IMR-90 (cell line): ENCODE measurements around the gene RALGPS1. TPM values are rescaled to one million over a fixed set of nuclear protein-coding genes. Genes with fewer than 3 reads are reported as not detected.

Source experiments
- ATAC-seq: fragments of 200-7000 bp; cut with Tn5 transposase; 2 replicates; pipeline ENCODE4 v1.9.1; 2020; ENCODE audit warnings: low read depth, mild to moderate bottlenecking, moderate library complexity
- BruUV-seq: library from RNA; stranded (reverse); fragments of 400-500 nt; replicated peaks from 2 replicates; lab custom pipeline; 2021; lab: Mats Ljungman, UMichigan
- CTCF ChIA-PET: fragments of 300-600 bp; formaldehyde crosslinking; extraction: SDS; loops from one replicate; lab custom pipeline; 2021; ENCODE audit warnings: antibody characterized with exemption; lab: Yijun Ruan, JAX
- POLR2A ChIA-PET: fragments of 300-600 bp; sonication (Branson Sonifier 250); formaldehyde crosslinking; loops from one replicate; lab custom pipeline; 2022; ENCODE audit warnings: antibody characterized with exemption; ENCODE audit not compliant: unreplicated experiment; lab: Charles Lee
- DNase-seq: peaks from one replicate; pipeline ENCODE4 v3.0.0; 2013
- H2AFZ ChIP-seq: replicated peaks from 2 replicates; pipeline ENCODE3; 2013; ENCODE audit warnings: low read length, mild to moderate bottlenecking; ENCODE audit not compliant: poor library complexity
- H2AK5ac ChIP-seq: 2 replicates; pipeline ENCODE4 v1.6.1; 2013; ENCODE audit warnings: low read depth, low read length, inconsistent platforms
- H2AK9ac ChIP-seq: replicated peaks from 2 replicates; pipeline ENCODE3; 2013; ENCODE audit warnings: mild to moderate bottlenecking, low read depth, low read length, moderate library complexity; ENCODE audit not compliant: poor library complexity
- H2BK120ac ChIP-seq: 2 replicates; pipeline ENCODE4 v1.6.1; 2013; ENCODE audit warnings: low read depth, low read length, inconsistent platforms
- H2BK15ac ChIP-seq: 3 replicates; pipeline ENCODE4 v1.6.1; 2013; ENCODE audit warnings: low read depth, low read length, inconsistent platforms
- H2BK20ac ChIP-seq: 2 replicates; pipeline ENCODE4 v1.6.1; 2013; ENCODE audit warnings: low read depth, mild to moderate bottlenecking, inconsistent platforms, low read length, moderate library complexity
- H2BK5ac ChIP-seq: 2 replicates; pipeline ENCODE4 v1.6.1; 2013; ENCODE audit warnings: mild to moderate bottlenecking, low read depth, low read length, inconsistent platforms; ENCODE audit not compliant: poor library complexity, severe bottlenecking
- H3K14ac ChIP-seq: replicated peaks from 2 replicates; pipeline ENCODE4 v1.6.1; 2013; ENCODE audit warnings: low read depth, low read length, inconsistent platforms
- H3K18ac ChIP-seq: 2 replicates; pipeline ENCODE4 v1.6.1; 2013; ENCODE audit warnings: low read depth, low read length, control low read depth
- H3K23ac ChIP-seq: 2 replicates; pipeline ENCODE4 v1.6.1; 2013; ENCODE audit warnings: low read depth, low read length, inconsistent platforms
- H3K27ac ChIP-seq: 2 replicates; pipeline ENCODE4 v1.5.1; 2013; ENCODE audit warnings: mild to moderate bottlenecking, control low read depth, low read length; ENCODE audit not compliant: insufficient read depth
- H3K27me3 ChIP-seq: 2 replicates; pipeline ENCODE4 v1.6.1; 2013; ENCODE audit warnings: low read length; ENCODE audit not compliant: control insufficient read depth, insufficient read depth
- H3K36me3 ChIP-seq: 2 replicates; pipeline ENCODE4 v1.6.1; 2013; ENCODE audit warnings: low read length, mixed read lengths; ENCODE audit not compliant: control insufficient read depth, insufficient read depth
- H3K4ac ChIP-seq: 2 replicates; pipeline ENCODE4 v1.6.1; 2013; ENCODE audit warnings: low read depth, low read length, inconsistent platforms
- H3K4me1 ChIP-seq: 2 replicates; pipeline ENCODE4 v1.6.1; 2013; ENCODE audit warnings: low read length, mixed read lengths; ENCODE audit not compliant: control insufficient read depth, insufficient read depth
- H3K4me2 ChIP-seq: 2 replicates; pipeline ENCODE4 v1.6.1; 2013; ENCODE audit warnings: low read depth, mild to moderate bottlenecking, control low read depth, low read length, moderate library complexity
- H3K4me3 ChIP-seq: 2 replicates; pipeline ENCODE4 v1.5.1; 2013; ENCODE audit warnings: low read depth, mild to moderate bottlenecking, control low read depth, low read length, moderate library complexity; ENCODE audit not compliant: insufficient read depth
- H3K56ac ChIP-seq: 2 replicates; pipeline ENCODE4 v1.6.1; 2013; ENCODE audit warnings: low read length, inconsistent platforms; ENCODE audit not compliant: insufficient read depth; ENCODE audit errors: extremely low read depth
- H3K79me1 ChIP-seq, 2 experiments: 2 replicates each; pipeline ENCODE4 v1.6.1; 2013; ENCODE audit warnings: low read length in 2 of 2, inconsistent platforms in 1 of 2, low read depth in 1 of 2
- H3K9ac ChIP-seq: 2 replicates; pipeline ENCODE4 v1.6.1; 2013; ENCODE audit warnings: low read depth, low read length, control low read depth
- H3K9me1 ChIP-seq: 2 replicates; pipeline ENCODE4 v1.6.1; 2013; ENCODE audit warnings: low read length, inconsistent platforms; ENCODE audit not compliant: insufficient read depth
- H3K9me3 ChIP-seq: 2 replicates; pipeline ENCODE4 v1.6.1; 2013; ENCODE audit warnings: low read length; ENCODE audit not compliant: control insufficient read depth, insufficient read depth
- H4K20me1 ChIP-seq: 2 replicates; pipeline ENCODE4 v1.6.1; 2013; ENCODE audit warnings: low read length, inconsistent platforms; ENCODE audit not compliant: insufficient read depth
- H4K5ac ChIP-seq: 2 replicates; pipeline ENCODE4 v1.6.1; 2013; ENCODE audit warnings: mild to moderate bottlenecking, low read depth, low read length, control low read depth
- H4K8ac ChIP-seq, 2 experiments: 2 replicates each; pipeline ENCODE4 v1.6.1; 2013; ENCODE audit warnings: low read depth in 2 of 2, low read length in 2 of 2, control low read depth in 1 of 2, inconsistent platforms in 1 of 2
- H4K91ac ChIP-seq: 2 replicates; pipeline ENCODE4 v1.6.1; 2013; ENCODE audit warnings: low read depth, low read length, inconsistent platforms; ENCODE audit not compliant: insufficient read depth
- BHLHE40 ChIP-seq: fragments of 150-350 bp; IDR thresholded peaks from 2 replicates; pipeline ENCODE4 v1.6.1; 2016; ENCODE audit warnings: mild to moderate bottlenecking, low read depth, low read length
- CEBPB ChIP-seq: IDR thresholded peaks from 2 replicates; pipeline ENCODE4 v1.6.1; 2012; ENCODE audit warnings: low read depth, low read length, improper control_type of control experiment
- RAD21 ChIP-seq: IDR thresholded peaks from 2 replicates; pipeline ENCODE4 v1.6.1; 2012; ENCODE audit warnings: low read length, improper control_type of control experiment
- RCOR1 ChIP-seq: IDR thresholded peaks from 2 replicates; pipeline ENCODE4 v1.6.1; 2012; ENCODE audit warnings: mild to moderate bottlenecking, low read length, improper control_type of control experiment; ENCODE audit not compliant: insufficient replicate concordance
- SMC3 ChIP-seq: fragments of 150-350 bp; IDR thresholded peaks from 2 replicates; pipeline ENCODE4 v1.6.1; 2016; ENCODE audit warnings: low read depth, mild to moderate bottlenecking, antibody characterized with exemption, low read length, moderate library complexity
- USF2 ChIP-seq: fragments of 150-350 bp; IDR thresholded peaks from 2 replicates; pipeline ENCODE4 v1.6.1; 2017; ENCODE audit warnings: mild to moderate bottlenecking, antibody characterized with exemption, low read length, low read depth
- WGBS, 2 experiments: methylation state at CpG; one replicate each; pipeline versions ENCODE4 v1.1.5 to v1.1.7; 2013; ENCODE audit warnings: missing lambda C conversion rate in 2 of 2; ENCODE audit not compliant: insufficient read length in 1 of 2; ENCODE audit errors: extremely low coverage in 2 of 2; 5-methylcytosine and 5-hydroxymethylcytosine counted together
- dilution Hi-C: fragments of 300-500 bp; cut with HindIII; formaldehyde crosslinking; loops from one replicate; pipeline ENCODE4 v1.14.3; 2018; ENCODE audit warnings: low sequenced_read_pairs; ENCODE audit not compliant: unreplicated experiment
- in situ Hi-C: fragments of 300-500 bp; cut with MboI; formaldehyde crosslinking; loops from 3 replicates; pipeline ENCODE4 v1.14.3; 2019; ENCODE audit warnings: low sequenced_read_pairs, inconsistent platforms, mixed read lengths
- intact Hi-C: fragments of 100-400 bp; cut with micrococcal nuclease; formaldehyde crosslinking; loops from 2 replicates; pipeline ENCODE4 v1.10.0; 2022
- polyA plus RNA-seq, 3 experiments: library from polyadenylated mRNA; depleted of rRNA; stranded (reverse); fragments of >200 nt; gene quantifications; 2 replicates each; pipeline ENCODE4 v1.2.3, GENCODE V29; 2012; ENCODE audit warnings: low replicate concordance in 1 of 3
- total RNA-seq: library from RNA; depleted of rRNA; stranded (reverse); fragments of >200 nt; gene quantifications from 2 replicates; pipeline ENCODE4 v1.2.3, GENCODE V29; 2012

Gene RALGPS1
- total and polyA plus RNA-seq, 2 of the 4 experiments (the other 2 are of a cell fraction): 0.90 to 2.8 TPM

- no peak overlapping the region for H3K14ac ChIP-seq
- ChIA-PET POLR2A (no interaction called here), CTCF (no interaction called here)
- H3K27ac ChIP-seq: no peak overlapping the region
- H3K27me3 ChIP-seq: peaks cover 9% of the 10 kb centered on the region; the same call in 1 of the 2 replicates
- no peaks in the 10 kb centered on the region for H4K20me1 ChIP-seq
- no peak overlapping the region for H2AFZ ChIP-seq
- H2BK20ac ChIP-seq: no peak overlapping the region
- no peak overlapping the region for H2BK15ac ChIP-seq
- H2AK5ac ChIP-seq: no peak overlapping the region
- no peak overlapping the region for H3K9ac ChIP-seq
- DNase-seq (no peak), ATAC-seq (no peak)
- H3K4ac ChIP-seq: no peak overlapping the region
- H3K36me3 ChIP-seq: no peaks in the 10 kb centered on the region
- no peak overlapping the region for H4K5ac ChIP-seq
- H3K4me1 ChIP-seq: peaks cover 2% of the 10 kb centered on the region; the same call in 1 of the 2 replicates
- H4K8ac ChIP-seq: no peak overlapping the region
- H3K9me1 ChIP-seq: peaks cover 4% of the 10 kb centered on the region; the same call in 1 of the 2 replicates
- TF ChIP-seq RAD21 (no peak), USF2 (no peak), SMC3 (no peak), CEBPB (no peak), RCOR1 (no peak), BHLHE40 (no peak)
- no peak overlapping the region for H3K56ac ChIP-seq
- no peaks in the 10 kb centered on the region for H3K79me1 ChIP-seq
- H4K91ac ChIP-seq: no peak overlapping the region
- no TSS peak for BruUV-seq
- no peak overlapping the region for H3K23ac ChIP-seq
- H3K4me2 ChIP-seq: no peak overlapping the region
- no peaks in the 10 kb centered on the region for H3K9me3 ChIP-seq
- no peak overlapping the region for H2BK5ac ChIP-seq
- no peak overlapping the region for H2BK120ac ChIP-seq
- H2AK9ac ChIP-seq: no peak overlapping the region
- in situ Hi-C loops (no loop called here), dilution Hi-C loops (no loop called here), intact Hi-C loops (loop anchor here (10.0 kb wide), 1 partner anchor 718 kb away; no protein-coding TSS in a partner anchor)
- no CpG with 5 or more reads among the region's 3 CpGs for WGBS, 2 experiments
- H3K4me3 ChIP-seq: no peak overlapping the region
- H3K18ac ChIP-seq: no peak overlapping the region
These were observed 292.1 kb downstream of the RALGPS1 start for GRCh38 chr9:127206666-127207065.
